Uterus (tissue), 2 donors: ENCODE data around the gene INMT.

Source experiments
- POLR2A ChIP-seq, 2 donors: fragments of 450-650 bp; IDR thresholded peaks; one replicate each; pipeline ENCODE4 v1.6.1; 2016; ENCODE audit warnings: antibody characterized with exemption in 2 of 2, mild to moderate bottlenecking in 1 of 2, moderate library complexity in 1 of 2
- TF ChIP-seq, protein P1 (sequence below), 4 experiments: fragments of 200-600 bp in 2 of 4; fragments of 450-650 bp in 2 of 4; sonication (generic) in 2 of 4; IDR thresholded peaks; one replicate each; pipeline ENCODE4 v1.5.1; 2016 to 2019; ENCODE audit warnings: antibody characterized with exemption in 4 of 4, mild to moderate bottlenecking in 2 of 4, moderate library complexity in 1 of 4

GRCh38 chr7:30789334-30789711, 37.4 kb downstream of the INMT start:
- TF ChIP-seq, protein P1, sequence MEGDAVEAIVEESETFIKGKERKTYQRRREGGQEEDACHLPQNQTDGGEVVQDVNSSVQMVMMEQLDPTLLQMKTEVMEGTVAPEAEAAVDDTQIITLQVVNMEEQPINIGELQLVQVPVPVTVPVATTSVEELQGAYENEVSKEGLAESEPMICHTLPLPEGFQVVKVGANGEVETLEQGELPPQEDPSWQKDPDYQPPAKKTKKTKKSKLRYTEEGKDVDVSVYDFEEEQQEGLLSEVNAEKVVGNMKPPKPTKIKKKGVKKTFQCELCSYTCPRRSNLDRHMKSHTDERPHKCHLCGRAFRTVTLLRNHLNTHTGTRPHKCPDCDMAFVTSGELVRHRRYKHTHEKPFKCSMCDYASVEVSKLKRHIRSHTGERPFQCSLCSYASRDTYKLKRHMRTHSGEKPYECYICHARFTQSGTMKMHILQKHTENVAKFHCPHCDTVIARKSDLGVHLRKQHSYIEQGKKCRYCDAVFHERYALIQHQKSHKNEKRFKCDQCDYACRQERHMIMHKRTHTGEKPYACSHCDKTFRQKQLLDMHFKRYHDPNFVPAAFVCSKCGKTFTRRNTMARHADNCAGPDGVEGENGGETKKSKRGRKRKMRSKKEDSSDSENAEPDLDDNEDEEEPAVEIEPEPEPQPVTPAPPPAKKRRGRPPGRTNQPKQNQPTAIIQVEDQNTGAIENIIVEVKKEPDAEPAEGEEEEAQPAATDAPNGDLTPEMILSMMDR (IDR thresholded peaks at IDR 0.05): no peak
- no peak for TF ChIP-seq POLR2A (IDR thresholded peaks at IDR 0.05)
